Hepatocyte (in vitro differentiated cells): Measurements from ENCODE around the gene SDC3. TPM values are rescaled to one million over a fixed set of nuclear protein-coding genes. Genes with fewer than 3 reads are reported as not detected.

Experiments used
- DNase-seq: peaks from one replicate; pipeline ENCODE4 v3.0.0-alpha.2; 2016; ENCODE audit warnings: low spot score
- H2AFZ ChIP-seq: fragments of 200-600 bp; sonication (generic); 2 replicates; pipeline ENCODE4 v1.6.0; 2016; ENCODE audit warnings: antibody characterized with exemption, mild to moderate bottlenecking
- H3K27ac ChIP-seq: fragments of 200-600 bp; sonication (generic); 2 replicates; pipeline ENCODE4 v1.5.1; 2016; ENCODE audit warnings: mild to moderate bottlenecking
- H3K27me3 ChIP-seq: fragments of 200-600 bp; sonication (generic); 2 replicates; pipeline ENCODE4 v1.6.1; 2016
- H3K36me3 ChIP-seq: fragments of 200-600 bp; sonication (generic); replicated peaks from 2 replicates; pipeline ENCODE4 v1.5.1; 2016; ENCODE audit warnings: low read depth; ENCODE audit not compliant: insufficient read depth
- H3K4me1 ChIP-seq: fragments of 200-600 bp; sonication (generic); 2 replicates; pipeline ENCODE4 v1.5.1; 2016; ENCODE audit warnings: mild to moderate bottlenecking, moderate library complexity; ENCODE audit not compliant: insufficient read depth
- H3K4me2 ChIP-seq: fragments of 200-600 bp; sonication (generic); 2 replicates; pipeline ENCODE4 v1.6.0; 2016
- H3K4me3 ChIP-seq: fragments of 200-600 bp; sonication (generic); 2 replicates; pipeline ENCODE4 v1.5.1; 2016; ENCODE audit warnings: mild to moderate bottlenecking
- H3K79me2 ChIP-seq: fragments of 200-600 bp; sonication (generic); 2 replicates; pipeline ENCODE4 v1.6.0; 2017; ENCODE audit warnings: mild to moderate bottlenecking
- H3K9me2 ChIP-seq: fragments of 200-600 bp; sonication (generic); replicated peaks from 2 replicates; pipeline ENCODE4 v1.6.0; 2017; ENCODE audit warnings: mild to moderate bottlenecking; ENCODE audit not compliant: insufficient read depth
- H3K9me3 ChIP-seq: fragments of 200-600 bp; sonication (generic); 2 replicates; pipeline ENCODE4 v1.5.1; 2016; ENCODE audit warnings: low read depth, mild to moderate bottlenecking
- H4K20me1 ChIP-seq: fragments of 200-600 bp; sonication (generic); 2 replicates; pipeline ENCODE4 v1.6.0; 2016; ENCODE audit warnings: mild to moderate bottlenecking; ENCODE audit not compliant: insufficient read depth, poor library complexity, severe bottlenecking
- CTCF ChIP-seq: fragments of 200-600 bp; sonication (generic); IDR thresholded peaks from 2 replicates; pipeline ENCODE4 v1.5.1; 2016; ENCODE audit warnings: antibody characterized with exemption, mild to moderate bottlenecking; ENCODE audit not compliant: poor library complexity
- EZH2 ChIP-seq: fragments of 200-600 bp; sonication (generic); IDR thresholded peaks from 2 replicates; pipeline ENCODE4 v1.6.1; 2016; ENCODE audit warnings: antibody characterized with exemption, mild to moderate bottlenecking, borderline replicate concordance
- EZH2phosphoT487 ChIP-seq: fragments of 200-600 bp; sonication (generic); IDR thresholded peaks from one replicate; pipeline ENCODE4 v1.6.1; 2018; ENCODE audit warnings: antibody characterized with exemption, mild to moderate bottlenecking, low read depth, moderate library complexity; ENCODE audit not compliant: unreplicated experiment, severe bottlenecking
- WGBS: methylation state at CpG from one replicate; pipeline ENCODE4 v1.1.6; 2016; ENCODE audit warnings: low lambda C conversion rate; ENCODE audit errors: missing lambda C conversion rate; 5-methylcytosine and 5-hydroxymethylcytosine counted together
- polyA plus RNA-seq: library from polyadenylated mRNA; unstranded; fragments of >200 nt; fragmentation: Nextera tagmentation; extraction: Ambion mirVana; gene quantifications from 2 replicates; pipeline ENCODE4 v1.2.1, GENCODE V29; 2016
- total RNA-seq: library from RNA; depleted of rRNA; stranded (reverse); fragments of >200 nt; gene quantifications from 2 replicates; pipeline ENCODE4 v1.2.3, GENCODE V29; 2014

SDC3 gene
- total and polyA plus RNA-seq, 2 experiments from 2014 or later, result 33.5 to 60.0 TPM

DNA sequence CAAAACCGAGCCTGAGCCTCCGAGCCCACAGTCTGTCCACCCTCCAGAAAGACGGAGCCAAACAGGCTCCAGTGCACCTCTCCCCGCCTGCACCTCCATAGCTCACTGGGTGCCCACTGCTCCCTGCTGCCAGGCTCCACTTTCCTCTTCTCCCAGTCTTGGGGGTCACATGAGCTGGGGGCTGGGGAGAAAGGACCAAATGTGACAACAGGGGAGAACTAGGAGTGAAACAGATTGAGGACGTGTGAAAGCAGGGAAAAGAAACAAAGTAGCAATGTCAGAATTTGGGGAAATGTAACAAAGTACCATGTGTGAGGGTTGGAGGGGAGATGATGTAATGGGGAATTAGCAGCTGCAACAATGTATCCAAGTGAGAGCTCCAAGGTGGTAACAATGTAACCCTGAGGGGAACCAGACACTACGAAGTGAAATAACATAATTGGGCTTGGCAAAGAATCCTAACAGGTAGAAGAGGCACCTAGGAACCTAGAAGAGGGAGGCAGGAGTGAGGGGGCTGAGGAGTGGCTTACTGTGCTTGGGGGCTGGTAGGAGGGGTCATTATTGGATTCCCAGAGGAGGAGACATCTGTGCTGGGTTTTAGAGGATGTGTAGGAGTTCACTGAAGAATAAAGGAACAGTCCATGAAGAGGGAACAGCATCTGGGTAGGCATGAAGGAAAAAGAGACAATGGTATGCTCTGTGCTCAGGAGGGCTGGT lies 12.5 kb downstream of the SDC3 start:
- H3K4me1 ChIP-seq, result peaks cover 22% of the 10 kb centered on the region
- no peaks in the 10 kb centered on the region for H3K9me2 ChIP-seq
- peaks cover 27% of the 10 kb centered on the region for H3K79me2 ChIP-seq
- no peak overlapping the region for H3K4me3 ChIP-seq
- H3K4me2 ChIP-seq, result no peak overlapping the region
- WGBS, result 70% methylated on average over 4 of the region's 6 CpGs
- no peak for DNase-seq
- H3K27me3 ChIP-seq, result no peaks in the 10 kb centered on the region
- H3K36me3 ChIP-seq, result no peaks in the 10 kb centered on the region
- no peaks in the 10 kb centered on the region for H3K9me3 ChIP-seq
- TF ChIP-seq CTCF (no peak), EZH2phosphoT487 (no peak), EZH2 (no peak)
- H4K20me1 ChIP-seq, result peaks cover 3% of the 10 kb centered on the region
- H2AFZ ChIP-seq, result no peak overlapping the region
- no peak overlapping the region for H3K27ac ChIP-seq

DNA sequence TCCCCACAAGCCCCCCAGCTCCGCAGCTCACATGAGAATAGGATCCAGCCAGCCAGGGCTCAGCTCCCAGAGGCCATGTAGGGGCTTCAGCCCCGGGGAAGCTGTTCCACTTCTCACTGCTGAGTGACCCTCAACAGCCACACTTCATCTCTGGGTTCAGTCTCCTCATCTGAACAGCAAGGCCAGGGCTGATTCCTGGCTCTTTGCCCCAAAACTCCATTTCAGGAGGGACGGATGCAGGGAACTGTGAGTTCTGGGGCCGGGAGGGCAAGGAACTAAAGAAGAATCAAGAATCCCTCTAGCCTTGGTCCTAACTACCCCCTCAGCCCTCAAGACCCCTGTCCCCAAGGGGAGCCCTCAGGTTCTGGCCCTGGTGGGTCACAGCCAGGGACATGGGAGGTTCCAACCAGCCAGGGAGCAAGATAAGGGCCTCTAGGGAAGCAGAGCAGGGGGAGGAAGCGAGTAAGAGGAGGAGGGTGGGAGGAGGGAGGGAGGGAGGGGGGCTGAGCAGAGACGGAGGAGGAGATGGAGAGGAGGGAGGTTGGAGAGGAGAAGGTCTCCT lies 13.1 kb downstream of the SDC3 start:
- no peaks in the 10 kb centered on the region for H3K27me3 ChIP-seq
- no peak overlapping the region for H3K4me2 ChIP-seq
- no peaks in the 10 kb centered on the region for H3K9me2 ChIP-seq
- no peaks in the 10 kb centered on the region for H3K36me3 ChIP-seq
- no peak overlapping the region for H3K27ac ChIP-seq
- no peaks in the 10 kb centered on the region for H3K9me3 ChIP-seq
- TF ChIP-seq EZH2, result no peak
- no peak for TF ChIP-seq CTCF
- H4K20me1 ChIP-seq, result peaks cover 3% of the 10 kb centered on the region
- WGBS, result 76% methylated on average over 4 of the region's 6 CpGs
- H3K4me1 ChIP-seq, result peaks cover 24% of the 10 kb centered on the region
- no peak for DNase-seq
- peaks cover 28% of the 10 kb centered on the region for H3K79me2 ChIP-seq
- no peak overlapping the region for H2AFZ ChIP-seq
- no peak overlapping the region for H3K4me3 ChIP-seq

DNA sequence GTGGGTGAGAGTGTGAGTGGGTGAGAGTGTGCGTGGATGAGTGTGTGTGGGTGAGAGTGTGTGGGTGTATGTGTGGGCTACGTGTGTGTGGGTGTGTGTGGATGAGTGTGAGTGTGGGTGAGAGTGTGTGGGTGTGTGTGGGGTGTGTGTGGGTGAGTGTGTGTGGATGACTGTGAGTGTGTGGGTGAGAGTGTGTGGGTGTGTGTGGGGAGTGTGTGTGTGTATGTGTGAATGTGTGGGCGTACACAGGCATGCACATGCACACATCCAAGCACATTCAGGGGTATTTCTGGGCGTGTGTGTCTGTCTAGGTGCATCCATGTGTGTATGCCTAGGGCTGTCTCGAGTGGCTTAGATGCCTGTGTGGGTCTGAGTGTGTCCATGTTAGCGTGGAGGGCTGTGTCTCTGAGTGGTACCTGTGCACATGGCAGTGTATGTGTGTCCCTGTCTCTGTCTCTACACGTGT lies 14.0 kb downstream of the SDC3 start:
- Histone ChIP-seq H3K27me3 (no peaks in the 10 kb centered on the region), H2AFZ (no peak overlapping the region), H3K79me2 (peaks cover 37% of the 10 kb centered on the region), H3K9me2 (no peaks in the 10 kb centered on the region), H3K4me3 (no peak overlapping the region), H3K27ac (no peak overlapping the region), H3K9me3 (no peaks in the 10 kb centered on the region), H3K4me1 (peaks cover 24% of the 10 kb centered on the region), H3K4me2 (no peak overlapping the region), H4K20me1 (peaks cover 3% of the 10 kb centered on the region), H3K36me3 (no peaks in the 10 kb centered on the region)
- DNase-seq, result no peak
- TF ChIP-seq EZH2, result no peak
- no peak for TF ChIP-seq EZH2phosphoT487
- no peak for TF ChIP-seq CTCF
- 79% methylated on average over 5 of the region's 7 CpGs for WGBS
